Activated CD4-positive, alpha-beta T cell treated with anti-CD3 and anti-CD28 coated beads, Interleukin-2, amount 50 U/mL, for 16 hours (primary cell): ENCODE measurements around the gene RNF186.
"Not testable (repeated sequence)": the region's sequence is repeated elsewhere in the genome, so short reads cannot be mapped to it uniquely, and the experiment has no call there.

Source experiments
- DNase-seq: peaks from one replicate; pipeline ENCODE4 v3.0.0-alpha.2; 2020

Gene RNF186

DNA sequence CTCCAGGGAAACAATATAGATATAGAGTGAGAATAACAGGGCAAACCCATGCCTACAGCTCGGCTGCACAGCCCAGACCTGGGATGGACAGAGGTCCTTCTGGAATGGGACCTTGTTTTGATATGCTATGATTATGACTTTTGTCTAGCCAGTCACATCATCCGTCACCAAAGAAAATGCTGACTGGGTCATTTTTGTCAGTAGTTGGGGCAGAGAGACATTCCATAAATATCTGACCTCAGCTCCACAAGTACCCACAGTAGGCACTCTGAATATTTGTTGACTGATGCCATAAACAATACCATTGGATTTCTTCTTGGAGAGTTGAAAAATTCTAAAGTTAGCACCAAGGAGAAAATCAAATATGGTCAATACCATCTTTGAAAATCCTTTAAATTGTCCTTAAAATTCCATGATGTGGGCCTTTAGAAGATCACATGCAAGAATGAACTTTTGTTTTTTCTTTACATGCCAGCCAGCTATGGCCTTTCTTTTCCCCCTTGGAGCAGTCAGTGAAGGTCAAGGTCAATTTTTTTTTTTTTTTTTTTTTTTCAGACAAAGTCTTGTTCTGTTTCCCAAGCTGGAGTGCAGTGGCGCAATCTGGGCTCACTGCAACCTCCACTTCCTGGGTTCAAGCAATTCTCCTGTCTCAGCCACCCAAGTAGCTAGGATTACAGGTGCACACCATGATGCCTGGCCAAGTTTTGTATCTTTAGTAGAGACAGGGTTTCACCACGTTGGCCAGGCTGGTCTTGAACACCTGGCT is 22.7 kb downstream of the RNF186 start:
- DNase-seq = no peak

DNA sequence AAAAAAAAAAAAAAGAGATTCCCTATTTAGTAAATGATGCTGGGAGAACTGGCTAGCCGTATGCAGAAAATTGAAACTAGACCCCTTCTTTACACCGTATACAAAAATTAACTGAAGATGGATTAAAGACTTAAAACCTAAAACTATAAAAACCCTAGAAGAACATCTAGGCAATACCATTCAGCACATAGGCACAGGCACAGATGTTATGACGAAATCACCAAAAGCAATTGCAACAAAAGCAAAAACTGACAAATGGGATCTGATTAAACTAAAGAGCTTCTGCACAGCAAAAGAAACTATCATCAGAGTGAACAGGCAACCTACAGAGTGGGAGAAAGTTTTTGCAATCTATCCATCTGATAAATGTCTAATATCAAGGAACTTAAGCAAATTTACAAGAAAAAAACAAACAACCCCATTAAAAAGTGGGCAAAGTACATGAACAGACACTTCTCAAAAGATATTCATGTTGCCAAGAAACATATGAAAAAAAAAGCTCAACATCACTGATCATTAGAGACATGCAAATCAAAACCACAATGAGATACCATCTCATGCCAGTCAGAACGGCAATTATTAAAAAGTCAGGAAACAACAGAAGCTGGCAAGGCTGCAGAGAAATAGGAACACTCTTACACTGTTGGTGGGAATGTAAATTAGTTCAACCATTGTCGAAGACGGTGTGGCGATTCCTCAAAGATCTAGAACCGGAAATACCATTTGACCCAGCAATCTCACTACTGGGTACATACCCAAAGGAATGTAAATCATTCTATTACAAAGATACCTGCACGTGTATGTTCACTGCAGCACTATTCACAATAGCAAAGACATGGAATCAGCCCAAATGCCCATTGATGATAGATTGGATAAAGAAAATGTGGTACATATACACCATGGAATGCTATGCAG is 24.8 kb downstream of the RNF186 start:
- not testable (repeated sequence) for DNase-seq

DNA sequence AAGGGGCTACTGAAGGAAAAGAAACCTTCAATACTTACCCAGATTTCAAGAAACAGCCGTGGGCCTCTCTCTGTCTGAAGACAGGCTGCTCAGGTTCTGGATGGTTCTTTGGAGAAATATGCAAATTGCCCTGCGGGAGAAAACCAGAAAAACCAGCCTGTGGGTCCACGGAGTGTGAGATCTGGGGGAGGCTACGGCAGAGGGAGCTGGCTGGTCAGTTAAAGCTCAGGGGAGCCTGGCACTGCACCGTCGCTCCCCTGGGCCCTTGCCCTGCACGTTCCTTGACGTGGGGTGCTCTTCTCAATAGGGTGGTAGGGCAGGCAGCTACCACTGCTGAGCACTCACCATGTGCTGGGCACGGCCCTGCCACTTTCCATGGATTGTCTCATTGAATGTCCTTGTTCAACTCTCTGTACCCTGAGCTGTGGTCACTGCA is 28.1 kb downstream of the RNF186 start:
- no peak for DNase-seq

DNA sequence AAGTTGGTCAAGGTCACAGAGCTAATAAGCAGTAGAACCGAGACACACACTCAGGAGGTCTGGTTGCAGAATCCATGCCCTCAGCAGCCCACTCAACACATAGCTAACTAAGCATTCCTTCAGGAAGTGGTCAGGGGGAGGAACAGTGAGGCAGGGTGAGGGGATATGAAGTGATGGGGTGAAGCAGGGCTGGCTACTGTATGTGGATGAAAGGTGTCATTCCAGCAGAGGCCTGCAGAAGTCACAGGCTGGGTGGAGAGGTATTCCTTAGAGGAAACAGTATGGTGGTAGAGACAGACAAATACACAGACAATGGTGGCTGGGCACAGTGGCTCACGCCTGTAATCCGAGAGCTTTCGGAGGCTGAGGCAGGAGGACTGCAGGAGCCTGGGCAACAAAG is 29.4 kb downstream of the RNF186 start:
- no peak for DNase-seq

DNA sequence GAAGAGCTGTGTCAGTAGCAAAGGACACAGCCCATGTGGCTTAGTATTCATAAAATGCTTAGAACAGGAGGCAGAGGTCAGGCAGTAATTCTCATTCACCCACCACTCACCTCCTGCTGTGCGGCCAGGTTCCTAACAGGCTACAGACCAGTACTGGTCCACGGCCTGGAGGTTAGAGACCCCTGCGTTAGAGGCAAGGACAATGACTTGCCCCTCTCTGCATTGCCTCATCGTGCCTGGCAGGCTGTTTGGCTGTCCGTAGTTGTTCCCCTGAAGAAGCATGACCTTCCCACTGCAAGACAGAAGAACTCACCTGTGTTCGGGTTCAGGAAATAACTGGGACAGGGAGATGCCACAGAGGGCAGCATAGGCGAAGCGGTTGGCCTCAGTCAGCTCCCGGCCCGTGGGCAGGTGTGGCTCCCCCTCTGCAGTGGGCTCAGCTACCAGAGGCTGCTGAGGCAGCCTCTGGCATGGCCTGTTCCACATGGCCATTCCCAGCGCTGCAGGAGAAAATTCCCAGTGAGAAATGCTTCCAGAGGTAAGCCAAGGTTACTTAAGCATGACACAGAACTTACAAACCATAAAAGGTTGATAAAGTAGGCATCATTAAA is 34.7 kb downstream of the RNF186 start:
- DNase-seq = no peak

DNA sequence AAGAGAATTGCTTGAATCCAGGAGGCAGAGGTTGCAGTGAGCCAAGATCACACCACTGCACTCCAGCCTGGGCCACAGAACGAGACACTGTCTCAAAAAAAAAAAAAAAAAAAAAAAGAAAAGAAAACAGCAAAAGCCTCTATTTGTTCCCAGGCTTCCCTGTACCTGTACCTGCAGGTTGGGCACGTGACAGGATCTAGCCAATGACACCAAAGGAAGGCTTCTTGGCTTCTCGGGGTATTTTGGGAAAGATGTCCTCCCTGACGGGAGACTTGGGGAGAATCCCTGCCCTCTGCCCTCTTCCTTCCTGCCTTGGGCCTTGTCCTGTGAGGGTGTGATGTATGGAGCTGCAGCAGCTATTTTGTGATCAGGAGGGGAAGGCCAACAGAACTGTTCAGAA is 38.1 kb downstream of the RNF186 start:
- no peak for DNase-seq

DNA sequence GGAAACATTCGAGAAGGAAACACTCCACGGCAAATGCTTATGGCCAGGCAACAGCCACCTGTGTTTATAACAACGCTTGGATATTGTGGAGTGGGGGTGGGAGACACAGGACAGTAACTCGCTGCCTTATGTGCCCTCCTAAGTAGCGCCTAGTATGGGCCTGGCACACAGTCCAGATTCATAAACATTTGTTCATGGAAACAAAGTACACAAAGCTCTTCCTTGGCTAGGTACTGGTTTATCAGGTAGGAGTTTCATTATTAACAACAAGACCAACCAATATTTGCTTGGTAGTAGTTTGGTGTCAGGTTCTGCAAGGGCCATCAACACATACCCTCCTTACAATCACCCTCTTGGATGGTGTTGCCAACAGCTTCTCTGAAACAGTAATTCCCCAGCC is 38.8 kb downstream of the RNF186 start:
- DNase-seq = no peak

DNA sequence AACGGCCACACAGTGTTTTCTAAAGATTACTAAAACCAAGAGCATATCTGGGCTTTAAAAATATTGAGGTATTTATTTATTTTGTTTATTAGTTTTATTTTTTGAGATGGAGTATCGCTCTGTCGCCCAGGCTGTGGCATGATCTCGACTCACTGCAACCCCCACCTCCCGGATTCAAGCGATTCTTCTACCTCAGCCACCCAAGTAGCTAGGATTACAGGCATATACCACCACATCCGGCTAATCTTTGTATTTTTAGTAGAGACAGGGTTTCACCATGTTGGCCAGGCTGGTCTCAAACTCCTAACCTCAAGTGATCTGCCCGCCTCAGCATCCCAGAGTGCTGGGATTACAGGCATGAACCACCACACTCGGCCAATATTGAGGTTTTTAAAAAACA is 39.3 kb downstream of the RNF186 start:
- no peak for DNase-seq

DNA sequence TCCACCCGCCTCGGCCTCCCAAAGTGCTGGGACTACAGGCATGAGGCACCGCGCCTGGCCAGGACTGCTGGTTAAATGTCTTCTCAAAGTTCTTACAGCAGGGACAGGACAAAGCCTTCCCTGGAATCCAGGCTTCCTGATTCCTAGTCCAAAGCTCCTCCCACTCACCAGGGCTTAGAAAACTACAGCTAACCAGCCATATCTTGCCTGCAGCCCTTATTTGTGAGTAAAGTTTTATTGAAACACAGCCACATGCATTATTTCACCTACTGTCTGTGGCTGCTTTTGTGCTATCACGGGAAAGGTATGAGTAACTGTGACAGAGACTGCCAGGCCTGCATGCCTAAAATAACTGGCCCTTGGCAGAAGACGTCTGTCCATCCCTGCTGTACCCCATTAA is 39.8 kb downstream of the RNF186 start:
- DNase-seq = no peak

DNA sequence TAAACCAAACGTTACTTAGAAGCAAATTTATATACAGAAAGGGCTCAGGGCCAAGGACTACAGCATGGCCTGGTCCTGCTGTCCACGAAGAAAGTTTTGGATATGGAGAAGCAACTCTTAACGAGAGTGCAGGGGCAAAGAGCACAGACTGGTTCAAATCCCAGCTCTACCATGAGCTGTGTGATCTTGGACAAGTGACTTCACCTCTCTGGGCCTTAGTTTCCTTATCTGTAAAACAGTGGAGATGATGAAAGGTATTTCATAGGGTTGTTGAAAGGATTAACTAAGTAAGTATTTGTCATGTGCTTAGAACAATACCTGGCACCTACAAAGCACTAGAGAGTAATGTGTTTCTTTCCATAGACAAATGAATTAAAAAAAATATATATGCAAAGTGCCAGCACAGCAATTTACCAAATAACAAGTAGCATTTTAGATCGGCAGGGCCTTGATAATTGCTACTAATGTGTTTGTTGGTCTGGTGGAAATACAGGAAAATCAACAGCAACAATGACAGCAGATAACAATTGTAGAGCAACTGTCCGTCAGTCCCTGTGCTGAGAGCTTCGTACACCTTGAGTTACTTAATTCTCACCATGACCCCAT is 40.8 kb downstream of the RNF186 start:
- no peak for DNase-seq

DNA sequence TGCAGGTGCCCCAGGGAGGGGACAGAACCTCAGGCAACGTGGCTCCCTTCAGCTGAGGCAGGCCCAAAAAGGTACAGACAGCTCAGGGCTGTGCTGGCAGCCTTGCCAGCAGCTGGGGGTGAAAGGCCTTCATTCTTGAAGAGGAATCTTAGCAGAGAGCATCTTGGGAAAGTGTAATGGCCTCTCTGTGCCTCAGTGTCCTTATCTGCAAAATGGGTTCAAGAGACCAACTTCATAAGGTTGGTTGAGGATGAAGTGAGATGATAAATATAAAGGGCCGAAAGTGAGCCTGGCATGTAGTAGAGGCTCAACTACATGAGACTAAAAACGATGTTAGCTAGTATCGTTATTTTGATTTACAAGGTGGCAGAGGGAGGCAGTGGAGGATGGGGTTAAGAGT is 41.6 kb downstream of the RNF186 start:
- DNase-seq = no peak

DNA sequence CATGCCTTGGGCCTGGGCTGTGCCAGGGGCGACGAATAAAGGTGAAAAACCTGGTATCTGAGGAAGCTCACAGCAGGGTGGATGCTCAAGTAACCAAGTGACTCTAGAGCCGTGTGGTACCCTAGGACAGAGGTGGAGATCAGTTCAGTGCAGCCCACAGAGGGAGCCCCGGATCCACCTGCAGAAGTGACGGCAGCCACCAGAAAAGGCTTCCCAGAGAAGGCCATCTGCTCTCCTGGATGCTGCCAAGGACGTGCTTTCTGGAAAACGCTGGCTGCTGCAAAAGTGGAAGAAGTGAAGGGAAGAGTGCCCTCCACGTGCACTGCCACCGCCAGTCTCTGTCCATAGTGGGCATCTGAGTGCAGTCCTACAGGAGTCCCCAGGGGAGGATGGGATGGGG is 43.0 kb downstream of the RNF186 start:
- DNase-seq = no peak

DNA sequence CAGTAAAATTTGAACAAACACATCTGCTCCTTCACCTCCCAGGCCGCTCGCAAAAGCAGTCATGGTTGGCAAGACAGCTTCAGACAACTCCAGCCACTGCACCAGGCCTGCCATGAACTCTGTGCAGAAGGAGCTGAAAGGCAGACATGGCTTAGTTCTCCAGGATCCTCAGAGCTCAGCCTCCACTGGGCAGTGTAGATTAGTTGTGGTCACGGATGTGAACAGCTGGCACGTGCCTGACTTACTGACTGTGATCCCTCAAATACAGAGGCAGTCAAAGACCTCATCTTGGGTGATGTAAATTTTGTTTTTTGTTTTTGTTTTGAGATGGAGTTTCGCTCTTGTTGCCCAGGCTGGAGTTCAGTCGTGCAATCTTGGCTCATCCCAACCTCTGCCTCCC is 43.7 kb downstream of the RNF186 start:
- DNase-seq = no peak

DNA sequence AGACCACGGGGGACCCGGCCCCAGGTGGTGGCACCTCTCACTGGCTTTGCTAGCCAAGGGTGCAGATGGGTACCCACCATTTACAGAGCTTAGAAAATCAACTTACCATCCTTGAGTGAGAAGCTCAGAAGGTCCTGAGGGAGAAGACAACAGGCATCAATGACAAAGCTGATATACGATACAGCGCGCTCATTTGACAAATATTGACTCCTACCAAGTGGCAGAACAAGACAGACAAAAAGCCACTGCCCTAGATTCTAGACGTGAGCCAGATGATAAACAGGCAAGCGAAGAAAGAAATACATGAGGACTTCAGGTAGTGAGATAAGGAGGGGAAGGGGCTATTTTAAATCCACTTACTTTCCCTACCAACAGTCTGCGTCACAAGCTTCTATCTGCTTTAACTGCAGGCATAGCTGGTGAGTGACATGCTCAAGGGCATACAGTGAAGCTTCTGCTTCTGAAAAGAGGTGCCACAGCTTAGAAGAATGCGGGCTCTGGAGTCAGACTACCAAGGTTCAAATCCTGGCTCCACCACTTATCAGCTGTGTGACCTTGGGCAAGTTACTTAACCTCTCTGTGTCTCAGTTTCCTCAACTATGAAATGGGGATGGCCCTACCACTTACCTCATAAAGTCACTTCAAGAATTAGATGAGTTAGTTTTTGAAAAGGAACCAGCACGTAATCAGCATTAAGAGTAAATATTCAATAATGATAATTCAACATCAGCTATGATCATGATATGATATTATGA is 44.5 kb downstream of the RNF186 start:
- no peak for DNase-seq

DNA sequence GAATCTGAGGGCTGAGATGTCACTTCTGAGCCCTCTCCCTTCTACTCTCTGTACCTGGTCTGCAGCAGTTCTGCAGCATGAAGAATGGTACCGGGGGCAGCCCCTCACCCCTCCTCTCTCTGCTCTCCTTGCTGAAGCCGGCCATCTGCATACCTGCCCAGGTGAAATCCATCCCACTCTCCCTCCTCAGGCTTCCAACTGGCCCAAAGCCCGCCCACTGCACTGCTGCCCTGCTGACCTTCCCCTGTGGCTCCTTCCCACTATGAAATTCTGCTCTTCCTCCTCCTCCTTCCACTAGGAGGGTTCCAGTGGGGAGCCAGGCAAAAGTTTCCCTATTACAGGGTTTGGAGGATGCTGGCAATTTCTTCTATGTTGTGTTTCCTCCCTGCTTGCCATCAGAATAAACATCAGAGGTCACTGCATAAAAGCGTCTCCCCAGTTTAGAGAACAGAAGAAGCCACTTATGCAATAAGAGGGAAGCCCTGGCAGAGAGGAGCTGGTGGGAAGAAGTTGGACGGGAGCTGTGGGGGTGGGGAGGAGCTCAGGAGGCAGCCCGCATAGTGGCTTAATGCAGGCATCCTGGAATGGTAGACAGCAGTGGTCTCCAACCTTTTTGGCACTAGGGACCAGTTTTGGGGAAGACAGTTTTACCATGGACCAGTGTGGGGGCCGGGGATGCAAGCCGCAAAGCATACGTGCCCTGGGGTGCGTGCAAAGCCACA is 45.7 kb downstream of the RNF186 start:
- no peak for DNase-seq

DNA sequence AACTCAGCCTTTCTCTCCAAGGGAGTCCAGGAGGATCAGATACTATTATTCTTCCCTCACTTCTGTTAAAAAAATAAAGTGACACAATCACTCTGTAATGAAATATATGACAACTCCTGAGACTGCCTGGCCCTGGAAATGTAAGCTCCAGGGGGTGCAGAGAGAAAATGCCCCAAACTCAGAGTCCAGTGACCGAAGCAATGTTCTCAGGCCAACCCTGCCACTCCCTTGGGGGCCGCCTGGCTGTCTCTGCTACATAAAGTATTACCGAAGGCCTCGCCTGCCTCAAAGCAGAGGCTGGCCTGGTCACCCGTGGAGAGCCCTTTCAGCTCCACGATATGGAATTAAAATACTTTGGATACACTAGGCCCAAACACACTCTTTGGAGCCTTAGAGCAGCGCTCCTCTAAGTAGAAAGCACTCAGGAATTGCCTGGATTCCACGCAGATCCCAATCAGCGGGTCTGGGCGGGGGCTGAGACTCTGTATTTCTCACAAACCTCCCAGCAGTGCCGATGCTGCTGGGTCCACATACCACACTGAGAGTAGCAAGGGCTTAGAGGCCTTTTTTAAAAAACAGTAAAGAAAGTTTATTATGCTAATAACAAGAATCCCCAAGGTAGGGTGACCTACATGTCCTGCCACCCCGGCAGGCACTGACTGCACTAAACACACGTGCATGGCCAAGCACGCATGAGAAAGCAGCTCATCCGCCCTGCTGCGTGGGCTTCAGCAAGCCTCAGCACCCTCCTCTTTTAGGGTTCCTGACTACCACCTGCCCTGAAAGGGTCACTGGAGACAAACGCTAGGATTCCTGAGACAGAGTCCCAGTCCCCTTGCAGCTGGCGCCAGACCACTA is 46.5 kb downstream of the RNF186 start:
- no peak for DNase-seq

DNA sequence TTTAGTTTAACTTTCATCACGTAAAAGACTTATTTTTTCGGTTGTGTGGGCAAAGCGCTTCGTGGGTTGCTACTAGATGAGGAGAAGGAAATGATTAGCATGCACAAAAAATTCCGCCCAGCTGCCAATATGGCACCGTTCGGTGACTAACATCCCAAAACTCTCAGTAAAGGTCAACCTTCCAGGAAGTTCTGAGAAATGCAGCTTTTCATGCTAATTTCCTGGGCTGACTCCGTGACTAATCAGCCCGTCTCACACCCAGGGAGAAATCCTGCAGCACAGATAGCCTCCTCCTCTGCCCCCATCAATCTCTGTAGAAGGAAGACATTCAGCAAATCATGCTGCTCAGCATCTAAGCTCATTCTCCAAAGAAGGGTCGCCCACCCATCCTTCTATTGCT is 49.5 kb downstream of the RNF186 start:
- peak; percentile 56 for DNase-seq

DNA sequence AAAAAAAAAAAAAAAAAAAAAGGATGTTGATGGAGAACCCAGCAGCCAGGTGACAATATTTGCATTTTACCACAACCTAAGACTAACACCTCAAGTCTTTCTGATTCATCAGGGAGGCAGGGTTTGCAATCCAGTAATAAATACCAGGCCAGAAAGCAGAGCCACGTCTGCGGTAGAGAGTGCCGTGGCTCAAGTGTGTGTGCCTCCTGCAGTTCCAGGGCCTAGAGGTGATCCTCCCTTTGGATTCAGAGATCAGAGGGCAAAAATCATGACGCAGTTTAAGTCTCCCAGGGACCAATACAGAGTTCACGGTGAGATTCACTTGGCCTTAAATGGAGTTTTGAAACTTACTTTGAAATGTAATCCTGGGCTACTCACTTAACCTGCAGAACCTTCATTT is 50.2 kb downstream of the RNF186 start:
- no peak for DNase-seq
